ENCODE measurements around the gene CFAP46. TPM values are rescaled to one million over a fixed set of nuclear protein-coding genes. Genes with fewer than 3 reads are reported as not detected.

Gene CFAP46
- total RNA-seq, 1 experiment from 2014 or later, result 1.6 TPM

GRCh38 chr10:132816718-132817117 lies 125.7 kb downstream of the CFAP46 start:
- BruUV-seq (replicated peaks), result no TSS peak
- Histone ChIP-seq H3K27me3 (ENCODE audit: control insufficient read depth, insufficient read depth, low read length) (no peaks in the 10 kb centered on the region), H3K4me1 (ENCODE audit: control insufficient read depth, insufficient read depth, low read length) (no peaks in the 10 kb centered on the region), H3K4me3 (ENCODE audit: low read depth in 2 of 2, low read length in 2 of 2) (no peak overlapping the region), H3K9me3 (ENCODE audit: control insufficient read depth, insufficient read depth, low read depth, low read length) (peaks cover 5% of the 10 kb centered on the region; the same call in 1 of the 2 replicates), H3K27ac (ENCODE audit: low read length) (no peak overlapping the region), H3K36me3 (ENCODE audit: control insufficient read depth, insufficient read depth, low read length) (no peaks in the 10 kb centered on the region)
- ChIA-PET POLR2A (no interaction called here), CTCF (no interaction called here)
- in situ Hi-C loops (cut with HindIII; ENCODE audit: low pct_unique_long_range_greater_than_20kb, low sequenced_read_pairs) (no loop called here), intact Hi-C loops (cut with micrococcal nuclease; ENCODE audit: unreplicated experiment) (no loop called here)
- ATAC-seq (no peak), DNase-seq (ENCODE audit: low read depth, low spot score) (no peak)
- no peak for TF ChIP-seq REST (IDR thresholded peaks at IDR 0.05; ENCODE audit: insufficient read depth in 1 of 2, low read depth in 2 of 2, low read length in 1 of 2)
- TF ChIP-seq POLR2AphosphoS5 (IDR thresholded peaks at IDR 0.05; ENCODE audit: low read depth, low read length), result no peak
- no peak for TF ChIP-seq TCF7L2 (IDR thresholded peaks at IDR 0.05; ENCODE audit: low read depth, low read length)
- TF ChIP-seq, protein P1, sequence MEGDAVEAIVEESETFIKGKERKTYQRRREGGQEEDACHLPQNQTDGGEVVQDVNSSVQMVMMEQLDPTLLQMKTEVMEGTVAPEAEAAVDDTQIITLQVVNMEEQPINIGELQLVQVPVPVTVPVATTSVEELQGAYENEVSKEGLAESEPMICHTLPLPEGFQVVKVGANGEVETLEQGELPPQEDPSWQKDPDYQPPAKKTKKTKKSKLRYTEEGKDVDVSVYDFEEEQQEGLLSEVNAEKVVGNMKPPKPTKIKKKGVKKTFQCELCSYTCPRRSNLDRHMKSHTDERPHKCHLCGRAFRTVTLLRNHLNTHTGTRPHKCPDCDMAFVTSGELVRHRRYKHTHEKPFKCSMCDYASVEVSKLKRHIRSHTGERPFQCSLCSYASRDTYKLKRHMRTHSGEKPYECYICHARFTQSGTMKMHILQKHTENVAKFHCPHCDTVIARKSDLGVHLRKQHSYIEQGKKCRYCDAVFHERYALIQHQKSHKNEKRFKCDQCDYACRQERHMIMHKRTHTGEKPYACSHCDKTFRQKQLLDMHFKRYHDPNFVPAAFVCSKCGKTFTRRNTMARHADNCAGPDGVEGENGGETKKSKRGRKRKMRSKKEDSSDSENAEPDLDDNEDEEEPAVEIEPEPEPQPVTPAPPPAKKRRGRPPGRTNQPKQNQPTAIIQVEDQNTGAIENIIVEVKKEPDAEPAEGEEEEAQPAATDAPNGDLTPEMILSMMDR (IDR thresholded peaks at IDR 0.05), result no peak
- TF ChIP-seq SIN3A (IDR thresholded peaks at IDR 0.05; ENCODE audit: borderline replicate concordance, insufficient read depth, low read depth, low read length), result no peak

DNA sequence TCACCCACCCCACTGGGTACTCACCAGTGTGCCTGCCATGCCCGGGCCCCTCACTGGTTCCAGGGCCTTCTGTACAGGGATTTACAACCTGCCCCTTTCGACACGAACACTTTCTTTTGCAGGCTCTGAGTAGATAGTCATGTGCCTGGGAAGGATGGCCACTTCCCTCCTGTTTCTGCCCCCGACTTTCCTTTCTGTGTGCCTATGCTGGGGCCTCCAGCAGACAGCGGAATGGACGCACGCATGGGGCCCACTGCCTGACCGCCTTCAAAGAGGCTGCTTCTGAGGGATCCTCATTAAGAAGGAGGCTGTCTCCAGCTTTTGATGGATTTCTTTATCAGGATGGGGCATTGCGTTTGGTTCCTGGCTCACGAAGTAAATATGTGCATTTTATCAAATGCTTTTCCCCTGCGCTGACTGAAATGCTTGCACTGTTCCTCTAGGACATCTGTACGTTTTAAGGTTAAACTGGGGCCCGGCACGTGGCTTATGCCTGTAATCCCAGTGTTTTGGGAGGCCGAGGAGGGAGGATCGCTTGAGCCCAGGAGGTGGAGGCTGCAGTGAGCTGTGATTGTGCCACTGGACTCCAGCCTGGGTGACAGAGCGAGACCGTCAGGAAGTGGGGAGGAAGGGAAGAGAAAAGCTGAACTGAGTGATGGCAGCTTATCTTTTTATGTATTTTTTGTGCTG lies 127.1 kb downstream of the CFAP46 start:
- no peak for ATAC-seq
- CTCF ChIA-PET, result no interaction called here

DNA sequence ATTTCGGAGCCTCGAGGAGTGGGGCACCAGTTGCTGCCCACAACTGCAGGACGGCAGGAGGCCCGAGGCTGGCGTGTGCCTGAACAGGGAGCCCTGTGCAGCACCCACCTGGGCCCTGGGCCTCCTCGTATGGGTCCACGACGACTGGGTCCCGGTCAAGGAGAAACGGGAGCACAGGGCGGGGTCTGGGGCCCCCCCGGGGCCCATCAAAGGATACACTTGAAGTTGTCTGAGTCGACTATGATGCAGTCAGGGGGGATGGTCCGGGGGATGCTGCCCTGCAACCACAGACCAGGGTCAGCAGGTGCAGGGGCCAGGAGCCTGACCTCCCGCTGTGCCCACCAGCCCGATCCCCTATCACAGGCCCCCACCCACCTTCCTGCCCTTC lies 127.9 kb downstream of the CFAP46 start:
- in situ Hi-C loops (cut with HindIII; ENCODE audit: low pct_unique_long_range_greater_than_20kb, low sequenced_read_pairs), result no loop called here
- Histone ChIP-seq H3K27ac (ENCODE audit: low read length) (no peak overlapping the region), H3K27me3 (ENCODE audit: control insufficient read depth, insufficient read depth, low read length) (no peaks in the 10 kb centered on the region), H3K4me1 (ENCODE audit: control insufficient read depth, insufficient read depth, low read length) (no peaks in the 10 kb centered on the region), H3K9me3 (ENCODE audit: control insufficient read depth, insufficient read depth, low read depth, low read length) (peaks cover 2% of the 10 kb centered on the region; the same call in 1 of the 2 replicates), H3K4me3 (ENCODE audit: low read depth in 2 of 2, low read length in 2 of 2) (no peak overlapping the region), H3K36me3 (ENCODE audit: control insufficient read depth, insufficient read depth, low read length) (no peaks in the 10 kb centered on the region)
- ChIA-PET POLR2A (no interaction called here), CTCF (no interaction called here)
- TF ChIP-seq, protein P1 (IDR thresholded peaks at IDR 0.05), result no peak
- TF ChIP-seq SIN3A (IDR thresholded peaks at IDR 0.05; ENCODE audit: borderline replicate concordance, insufficient read depth, low read depth, low read length) (no peak), TCF7L2 (IDR thresholded peaks at IDR 0.05; ENCODE audit: low read depth, low read length) (no peak)
- intact Hi-C loops (cut with micrococcal nuclease; ENCODE audit: unreplicated experiment), result no loop called here
- no peak for ATAC-seq
- no TSS peak for BruUV-seq (replicated peaks)
- no peak for DNase-seq (ENCODE audit: low read depth, low spot score)

More for the DNA sequence above, 127.1 kb downstream of the CFAP46 start:
- Histone ChIP-seq H3K27ac (ENCODE audit: low read length) (no peak overlapping the region), H3K4me1 (ENCODE audit: control insufficient read depth, insufficient read depth, low read length) (no peaks in the 10 kb centered on the region), H3K4me3 (ENCODE audit: low read depth in 2 of 2, low read length in 2 of 2) (no peak overlapping the region), H3K9me3 (ENCODE audit: control insufficient read depth, insufficient read depth, low read depth, low read length) (peaks cover 5% of the 10 kb centered on the region; the same call in 1 of the 2 replicates), H3K36me3 (ENCODE audit: control insufficient read depth, insufficient read depth, low read length) (no peaks in the 10 kb centered on the region), H3K27me3 (ENCODE audit: control insufficient read depth, insufficient read depth, low read length) (no peaks in the 10 kb centered on the region)
- TF ChIP-seq TCF7L2 (IDR thresholded peaks at IDR 0.05; ENCODE audit: low read depth, low read length) (no peak), SIN3A (IDR thresholded peaks at IDR 0.05; ENCODE audit: borderline replicate concordance, insufficient read depth, low read depth, low read length) (no peak)
- POLR2A ChIA-PET, result no interaction called here
- BruUV-seq (replicated peaks), result no TSS peak
- intact Hi-C loops (cut with micrococcal nuclease; ENCODE audit: unreplicated experiment), result no loop called here
- in situ Hi-C loops (cut with HindIII; ENCODE audit: low pct_unique_long_range_greater_than_20kb, low sequenced_read_pairs), result no loop called here
- no peak for DNase-seq (ENCODE audit: low read depth, low spot score)

Measured in Panc1 (cell line).